VCaP (cell line): ENCODE results near the gene PAXX.
"Not testable (repeated sequence)": the region's sequence is repeated elsewhere in the genome, so short reads cannot be mapped to it uniquely, and the experiment has no call there.

ENCODE experiments used
- H3K27ac ChIP-seq: fragments of 450-650 bp; 2 replicates; pipeline ENCODE4 v1.5.1; 2017
- TF ChIP-seq, protein P1 (sequence below): fragments of 450-650 bp; conservative IDR thresholded peaks from 2 replicates; pipeline ENCODE4 v1.5.1; 2017; ENCODE audit warnings: mild to moderate bottlenecking, moderate library complexity

PAXX gene

DNA sequence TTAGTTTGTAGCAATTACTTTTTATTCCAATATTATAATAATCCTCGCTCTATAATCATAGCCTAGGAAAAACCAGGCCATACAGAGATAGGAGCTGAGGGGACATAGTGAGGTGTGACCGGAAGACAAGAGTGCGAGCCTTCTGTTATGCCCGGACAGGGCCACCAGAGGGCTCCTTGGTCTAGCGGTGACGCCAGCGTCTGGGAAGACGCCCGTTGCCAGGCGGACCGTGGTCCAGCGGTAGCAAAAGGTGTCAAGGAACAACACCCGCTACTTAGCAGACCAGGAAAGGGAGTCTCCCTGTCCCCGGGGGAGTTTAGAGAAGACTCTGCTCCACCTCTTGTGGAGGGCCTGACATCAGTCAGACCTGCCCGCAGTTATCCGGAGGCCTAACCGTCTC lies 12.1 kb downstream of the PAXX start:
- TF ChIP-seq, protein P1, sequence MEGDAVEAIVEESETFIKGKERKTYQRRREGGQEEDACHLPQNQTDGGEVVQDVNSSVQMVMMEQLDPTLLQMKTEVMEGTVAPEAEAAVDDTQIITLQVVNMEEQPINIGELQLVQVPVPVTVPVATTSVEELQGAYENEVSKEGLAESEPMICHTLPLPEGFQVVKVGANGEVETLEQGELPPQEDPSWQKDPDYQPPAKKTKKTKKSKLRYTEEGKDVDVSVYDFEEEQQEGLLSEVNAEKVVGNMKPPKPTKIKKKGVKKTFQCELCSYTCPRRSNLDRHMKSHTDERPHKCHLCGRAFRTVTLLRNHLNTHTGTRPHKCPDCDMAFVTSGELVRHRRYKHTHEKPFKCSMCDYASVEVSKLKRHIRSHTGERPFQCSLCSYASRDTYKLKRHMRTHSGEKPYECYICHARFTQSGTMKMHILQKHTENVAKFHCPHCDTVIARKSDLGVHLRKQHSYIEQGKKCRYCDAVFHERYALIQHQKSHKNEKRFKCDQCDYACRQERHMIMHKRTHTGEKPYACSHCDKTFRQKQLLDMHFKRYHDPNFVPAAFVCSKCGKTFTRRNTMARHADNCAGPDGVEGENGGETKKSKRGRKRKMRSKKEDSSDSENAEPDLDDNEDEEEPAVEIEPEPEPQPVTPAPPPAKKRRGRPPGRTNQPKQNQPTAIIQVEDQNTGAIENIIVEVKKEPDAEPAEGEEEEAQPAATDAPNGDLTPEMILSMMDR, result peak; percentile 68
- H3K27ac ChIP-seq, result not testable (repeated sequence)

DNA sequence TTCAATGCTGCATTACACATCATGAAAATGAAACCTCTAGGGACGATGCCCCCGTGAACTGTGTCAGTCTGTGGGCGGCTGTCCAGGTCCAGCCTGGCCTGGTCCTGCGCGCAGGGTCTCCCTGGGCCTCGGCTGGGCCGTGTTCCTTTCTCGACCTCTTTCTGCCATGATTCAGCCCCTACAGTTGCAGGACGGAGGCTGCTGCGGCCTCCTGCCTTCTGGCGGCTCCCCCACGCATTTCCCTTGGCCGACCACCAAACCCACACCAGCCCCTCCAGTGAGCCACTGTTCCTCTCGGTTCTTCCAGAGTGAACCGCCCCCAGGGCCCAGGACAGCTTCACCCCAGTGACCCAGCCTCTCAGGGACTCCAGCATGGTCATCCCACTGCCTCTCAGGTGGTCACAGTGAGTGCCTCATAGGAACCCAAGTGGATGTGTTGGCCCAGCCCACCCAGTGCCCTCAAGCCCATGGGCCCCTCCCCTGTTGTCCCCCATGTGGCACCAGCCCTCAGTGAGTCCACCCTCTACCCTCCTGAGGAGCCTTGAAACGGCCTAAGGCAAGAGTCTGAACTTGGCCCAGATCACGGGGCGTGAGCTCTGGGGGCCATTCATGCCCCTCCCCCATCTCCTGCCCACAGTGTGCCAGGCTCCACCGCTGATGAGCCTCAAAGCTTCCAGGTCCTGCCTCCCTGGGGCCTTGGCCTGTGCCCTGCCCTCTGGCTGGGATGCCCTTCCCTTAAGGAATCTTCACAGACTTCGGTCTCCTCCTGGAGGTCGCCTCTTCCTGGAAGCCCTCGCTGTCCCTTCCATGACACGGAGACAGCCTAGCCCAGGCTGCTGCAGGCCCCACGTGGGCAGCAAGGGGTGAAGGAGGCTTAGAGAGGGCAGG lies 14.1 kb downstream of the PAXX start:
- H3K27ac ChIP-seq, result no peak overlapping the region
- TF ChIP-seq, protein P1, result no peak

DNA sequence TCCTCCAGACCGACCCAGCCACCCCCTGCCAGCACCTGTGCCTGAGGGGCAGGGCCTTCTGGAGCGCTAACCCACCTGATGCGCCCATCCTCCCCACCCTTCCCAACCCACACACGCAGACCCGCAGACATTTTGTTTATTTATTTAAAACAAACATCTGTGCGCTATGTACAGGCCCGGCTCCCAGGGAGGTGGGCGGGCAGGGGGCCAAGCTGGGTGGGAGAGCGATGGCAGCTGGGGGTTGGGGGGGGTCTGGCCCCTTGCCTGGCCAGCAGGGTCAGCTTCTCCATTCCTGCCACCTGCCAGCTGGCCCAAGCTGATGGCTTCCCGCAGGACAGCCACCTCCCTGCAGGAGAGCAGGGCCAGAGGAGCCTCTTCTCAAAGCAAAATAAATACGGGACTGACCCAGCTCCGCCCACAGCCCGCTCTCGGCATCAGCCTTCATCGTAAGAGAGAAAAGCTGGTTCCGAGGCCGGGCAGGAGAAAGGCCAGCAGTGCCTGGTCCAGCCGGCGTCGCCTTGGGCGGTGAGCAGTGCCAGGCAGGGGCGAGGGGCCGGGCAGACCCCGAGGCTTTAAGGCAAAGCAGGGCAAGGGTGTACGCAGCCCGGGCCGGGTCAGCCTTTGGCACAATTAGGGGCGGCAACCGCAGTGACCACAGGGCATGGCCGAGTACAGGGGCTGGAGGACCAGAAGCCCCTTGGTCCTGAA lies 15.0 kb downstream of the PAXX start:
- TF ChIP-seq, protein P1, result no peak

DNA sequence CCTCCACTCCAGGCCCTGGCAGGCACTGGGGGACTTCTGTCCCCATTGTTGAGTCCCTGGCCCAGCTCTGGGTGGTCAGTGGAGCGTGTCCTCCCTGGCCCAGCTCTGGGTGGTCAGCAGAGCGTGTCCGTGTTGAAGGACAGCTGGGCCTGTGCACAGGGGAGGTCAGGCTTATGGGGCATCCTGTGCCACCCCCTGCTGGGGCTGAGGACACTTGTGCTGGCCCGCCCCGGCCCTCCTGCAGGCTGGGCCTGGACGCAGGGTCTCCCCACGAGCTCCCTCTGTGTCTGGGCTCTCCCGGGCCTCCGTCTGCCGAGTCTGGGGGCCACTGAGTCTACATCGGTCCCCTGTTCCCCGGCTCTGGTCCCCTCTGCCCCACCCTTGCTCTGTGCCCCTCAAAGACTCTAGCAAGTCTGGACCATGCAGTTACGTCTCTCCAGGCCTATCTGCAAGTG lies 15.6 kb downstream of the PAXX start:
- TF ChIP-seq, protein P1, result no peak
- no peak overlapping the region; the same call in 1 of the 2 replicates for H3K27ac ChIP-seq

More for the DNA sequence above, 15.0 kb downstream of the PAXX start:
- H3K27ac ChIP-seq, result no peak overlapping the region; the same call in 1 of the 2 replicates

DNA sequence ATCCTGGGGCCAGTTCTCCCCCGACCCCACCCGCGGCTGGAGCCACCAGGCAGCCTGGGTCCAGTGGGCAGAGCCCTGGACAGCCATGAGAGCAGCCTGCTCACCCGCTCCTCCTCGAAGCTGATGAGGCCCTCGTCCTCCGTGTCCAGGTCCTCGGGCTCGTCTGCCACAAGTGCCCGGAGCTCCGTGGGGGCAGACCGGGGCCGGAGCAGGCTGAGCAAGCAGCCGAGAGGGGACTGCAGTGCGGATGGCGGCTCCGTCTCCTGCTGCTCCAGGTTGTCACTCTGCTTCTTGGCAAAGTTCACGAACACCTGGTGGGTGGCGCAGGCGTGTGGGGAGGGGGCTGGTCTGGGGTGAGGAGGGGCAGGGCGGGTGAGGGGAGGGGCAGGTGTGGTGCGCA lies 16.1 kb downstream of the PAXX start:
- TF ChIP-seq, protein P1, result no peak
- no peak overlapping the region for H3K27ac ChIP-seq

DNA sequence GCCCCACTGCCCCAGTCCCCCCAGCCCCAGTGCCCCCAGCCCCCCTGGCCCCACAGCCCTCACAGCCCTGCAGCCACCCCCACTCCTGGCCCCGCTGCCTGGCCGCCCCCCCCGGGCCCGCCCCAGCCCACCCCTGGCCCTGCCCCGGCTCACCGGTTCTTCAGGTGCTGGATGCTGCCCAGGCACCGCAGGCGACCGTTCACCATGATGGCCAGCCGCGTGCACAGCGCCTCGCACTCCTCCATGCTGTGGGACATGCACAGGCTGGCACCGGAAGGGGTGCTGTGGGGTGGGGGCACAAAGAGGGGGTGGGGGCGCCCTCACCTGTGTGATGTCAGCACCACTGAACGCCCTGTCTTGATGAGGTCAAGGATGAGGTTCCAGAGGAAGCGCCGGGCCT lies 17.0 kb downstream of the PAXX start:
- TF ChIP-seq, protein P1, result no peak
- H3K27ac ChIP-seq, result no peak overlapping the region

DNA sequence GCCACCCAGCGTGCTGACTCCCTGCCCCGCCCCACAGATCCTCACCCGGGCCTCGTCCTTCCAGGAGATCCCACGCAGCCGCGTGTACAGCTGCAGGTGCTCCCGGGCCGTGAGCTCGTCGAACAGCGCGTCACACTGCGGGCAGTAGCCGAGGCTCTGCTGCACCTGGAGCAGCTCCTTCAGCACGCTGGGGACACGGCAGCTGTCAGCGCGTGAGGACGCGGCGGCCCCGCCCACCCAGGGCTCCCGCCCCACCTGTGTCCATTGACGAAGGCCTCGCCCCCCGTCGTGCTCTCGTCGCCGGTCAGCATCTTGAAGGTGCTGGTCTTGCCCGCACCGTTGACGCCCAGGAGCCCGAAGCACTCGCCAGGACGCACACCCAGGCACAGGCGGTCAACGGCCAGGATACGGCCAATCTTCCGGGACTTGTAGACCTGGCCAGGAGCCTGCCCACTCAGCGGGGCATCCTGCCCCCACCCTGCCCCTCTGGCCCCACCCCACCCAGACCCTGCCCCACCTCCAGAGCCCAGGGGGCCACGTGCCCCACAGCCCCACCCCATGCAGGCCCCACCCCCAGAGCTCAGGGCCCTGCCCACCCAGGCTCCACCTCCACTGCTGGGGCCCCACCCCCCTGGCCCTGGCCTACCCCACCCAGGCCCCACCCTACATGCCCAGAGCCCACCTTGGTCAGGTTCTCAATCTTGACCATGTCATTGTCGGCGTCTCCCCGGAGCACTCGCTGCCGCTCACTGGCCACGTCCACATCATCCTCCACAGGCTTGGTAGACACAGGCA lies 17.9 kb downstream of the PAXX start:
- TF ChIP-seq, protein P1, result no peak
- no peak overlapping the region for H3K27ac ChIP-seq
